Pancreas (tissue), 10 donors: ENCODE results near the gene ANTXR1. TPM values are rescaled to one million over a fixed set of nuclear protein-coding genes. Genes with fewer than 3 reads are reported as not detected.

Source experiments
- ATAC-seq, 4 donors: fragments of 200-7000 bp; cut with Tn5 transposase; one replicate each; pipeline versions ENCODE4 v1.8.0 to v1.9.1; 2020; ENCODE audit warnings: mild to moderate bottlenecking in 4 of 4, moderate library complexity in 4 of 4
- DNase-seq, 6 donors: peaks; one replicate each; pipeline ENCODE4 v3.0.0-alpha.2; 2020
- FAIRE-seq: peaks from 2 replicates; lab custom pipeline; 2012; peaks lifted over from hg19 to GRCh38; lab: Jason Lieb, UNC
- H3K27ac ChIP-seq, 4 donors: fragments of 200-600 bp; sonication (generic); 1 replicate in 3 of 4; 2 replicates in 1 of 4; pipeline versions ENCODE4 v1.5.0 to v1.8.0; 2020
- H3K27me3 ChIP-seq, 4 donors: fragments of 200-600 bp; one replicate each; pipeline ENCODE4 v1.8.0; 2021
- H3K36me3 ChIP-seq, 3 donors: fragments of 200-600 bp; sonication (generic) in 1 of 3; one replicate each; pipeline versions ENCODE4 v1.5.0 to v1.8.0; 2020 to 2021
- H3K4me1 ChIP-seq, 3 donors: fragments of 200-600 bp; one replicate each; pipeline ENCODE4 v1.8.0; 2021
- H3K4me3 ChIP-seq, 4 donors: fragments of 200-600 bp; sonication (generic) in 2 of 4; one replicate each; pipeline versions ENCODE4 v1.5.0 to v1.8.0; 2020 to 2021
- H3K9me3 ChIP-seq, 4 donors: fragments of 200-600 bp; one replicate each; pipeline ENCODE4 v1.8.0; 2021
- CTCF ChIP-seq, 4 donors: fragments of 200-600 bp; sonication (generic) in 3 of 4; IDR thresholded peaks; one replicate each; pipeline versions ENCODE4 v1.5.0 to v1.8.0; 2021; ENCODE audit warnings: antibody characterized with exemption in 4 of 4
- WGBS, 2 donors: extraction: QIAGEN DNeasy Blood & Tissue Kit; methylation state at CpG; one replicate each; pipeline ENCODE4 v1.1.7; 2013; 5-methylcytosine and 5-hydroxymethylcytosine counted together
- intact Hi-C, 3 donors: fragments of 100-400 bp; cut with DNase I; formaldehyde crosslinking; loops; one replicate each; pipeline versions ENCODE4 v1.11.1 to v1.14.2; 2022
- polyA plus RNA-seq, 2 donors: library from polyadenylated mRNA; stranded (reverse); fragments of 200-250 nt; gene quantifications; one replicate each; pipeline ENCODE4 v1.2.3, GENCODE V29; 2013
- total RNA-seq, 6 donors: library from RNA; stranded (reverse); fragmentation: NEBNext Ultra II Directional in 4 of 6; extraction: Animal tissue kit (Norgen Biotek cat#: 25700) in 4 of 6; gene quantifications; one replicate each; pipeline versions ENCODE4 v1.2.1 to v1.2.4, GENCODE V29; 2021 to 2023
- donor health status: healthy with polysubstance abuse.
- donor health status: DM: no; HTN: no; CAD: no; lungs with moderate emphysema.
- donor health status: DM: no; HTN: no; CAD: no.
- donor health status: control.
- donor health status: control.
- donor health status: Bipolar disorder and iron deficiency.
- donor health status: DM: yes; HTN: yes; CAD: no.
- donor health status: DM: no; HTN: no; CAD: no.
- donor health status: DM: no; HTN: no; CAD: no.
- donor health status: DM: yes; HTN: yes; CAD: no.

The ANTXR1 gene
- total and polyA plus RNA-seq, 8 donors = 1.7 to 23.4 (median 2.5) TPM

GRCh38 chr2:69100220-69100723, 87.3 kb downstream of the ANTXR1 start:
- DNase-seq (no peak), FAIRE-seq (no peak), ATAC-seq (peak in 2 of 4 donors; percentile 26 to 33)
- intact Hi-C loops = no loop called here
- H3K36me3 ChIP-seq = no peaks in the 10 kb centered on the region
- TF ChIP-seq CTCF (IDR thresholded peaks at IDR 0.05) = no peak
- WGBS, 2 donors = 73 to 75% methylated on average over 4 of the region's 4 CpGs
- H3K4me1 ChIP-seq = peaks cover 0 to 8% (median 0%) of the 10 kb centered on the region in 3 donors
- no peak overlapping the region for H3K4me3 ChIP-seq
- no peak overlapping the region for H3K27ac ChIP-seq
- H3K9me3 ChIP-seq = no peaks in the 10 kb centered on the region
- H3K27me3 ChIP-seq = peaks cover 0 to 4% (median 0%) of the 10 kb centered on the region in 4 donors

GRCh38 chr2:69102041-69102593, 89.1 kb downstream of the ANTXR1 start:
- peaks cover 0 to 5% (median 0%) of the 10 kb centered on the region in 3 donors for H3K4me1 ChIP-seq
- WGBS, 2 donors = 87 to 89% methylated on average over 3 of the region's 3 CpGs
- intact Hi-C loops = no loop called here
- no peaks in the 10 kb centered on the region for H3K9me3 ChIP-seq
- TF ChIP-seq CTCF (IDR thresholded peaks at IDR 0.05) = no peak
- FAIRE-seq (no peak), DNase-seq (no peak), ATAC-seq (no peak)
- H3K4me3 ChIP-seq = no peak overlapping the region
- H3K27ac ChIP-seq = no peak overlapping the region
- peaks cover 0 to 4% (median 0%) of the 10 kb centered on the region in 4 donors for H3K27me3 ChIP-seq
- no peaks in the 10 kb centered on the region for H3K36me3 ChIP-seq

GRCh38 chr2:69103419-69103818, 90.4 kb downstream of the ANTXR1 start:
- 83 to 88% methylated on average over 5 of the region's 5 CpGs for WGBS, 2 donors
- TF ChIP-seq CTCF (IDR thresholded peaks at IDR 0.05) = no peak
- peaks cover 0 to 4% (median 0%) of the 10 kb centered on the region in 4 donors for H3K27me3 ChIP-seq
- intact Hi-C loops = no loop called here
- no peaks in the 10 kb centered on the region for H3K36me3 ChIP-seq
- H3K27ac ChIP-seq = no peak overlapping the region
- no peak overlapping the region for H3K4me3 ChIP-seq
- no peaks in the 10 kb centered on the region for H3K4me1 ChIP-seq
- no peak for ATAC-seq
- no peak for DNase-seq
- no peak for FAIRE-seq
- H3K9me3 ChIP-seq = no peaks in the 10 kb centered on the region

GRCh38 chr2:69104261-69104660, 91.3 kb downstream of the ANTXR1 start:
- intact Hi-C loops = no loop called here
- Histone ChIP-seq H3K27ac (no peak overlapping the region), H3K36me3 (no peaks in the 10 kb centered on the region), H3K9me3 (no peaks in the 10 kb centered on the region), H3K27me3 (peaks cover 0 to 4% (median 0%) of the 10 kb centered on the region in 4 donors), H3K4me3 (no peak overlapping the region), H3K4me1 (no peaks in the 10 kb centered on the region)
- ATAC-seq = no peak
- TF ChIP-seq CTCF (IDR thresholded peaks at IDR 0.05) = no peak
- 74 to 80% methylated on average over 3 of the region's 3 CpGs for WGBS, 2 donors
- no peak for DNase-seq
- no peak for FAIRE-seq

- FAIRE-seq = no peak
- Histone ChIP-seq H3K4me1 (no peaks in the 10 kb centered on the region), H3K4me3 (no peak overlapping the region), H3K36me3 (no peaks in the 10 kb centered on the region), H3K9me3 (no peaks in the 10 kb centered on the region), H3K27me3 (no peaks in the 10 kb centered on the region), H3K27ac (no peak overlapping the region)
- no peak for DNase-seq
- WGBS, 2 donors = 60 to 86% methylated on average over 4 of the region's 4 CpGs
- no peak for ATAC-seq
- TF ChIP-seq CTCF (IDR thresholded peaks at IDR 0.05) = no peak
- intact Hi-C loops = no loop called here
Measured at GRCh38 chr2:69109255-69109654, 96.3 kb downstream of the ANTXR1 start.
